ENCODE data around the gene GLRX5. TPM values are rescaled to one million over a fixed set of nuclear protein-coding genes. Genes with fewer than 3 reads are reported as not detected.

GLRX5 gene
- total RNA-seq, 1 experiment from 2014 or later = 60.1 TPM

DNA sequence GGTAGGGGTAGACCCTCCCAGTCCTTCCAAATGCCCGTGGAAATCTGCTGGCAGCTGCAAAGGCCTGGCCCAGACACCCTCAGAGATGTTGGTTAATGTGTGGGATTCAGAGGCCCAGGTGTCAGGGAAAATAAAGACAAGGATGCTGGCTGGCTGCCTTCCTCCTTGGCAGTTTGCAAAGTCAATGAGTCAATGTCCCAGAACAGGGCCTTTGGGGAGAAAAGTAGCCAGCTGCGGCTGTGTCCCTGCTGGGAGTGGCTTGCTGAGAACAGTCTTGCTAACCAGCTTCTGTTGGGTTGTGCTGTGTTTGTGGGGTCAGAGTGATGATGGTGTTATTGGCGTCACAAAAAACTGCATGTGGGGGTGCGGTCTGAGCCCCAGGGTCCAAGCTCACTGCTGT lies 29.2 kb downstream of the GLRX5 start:
- H3K9me2 ChIP-seq (ENCODE audit: insufficient read depth) = no peaks in the 10 kb centered on the region
- no peaks in the 10 kb centered on the region for H3K4me1 ChIP-seq (ENCODE audit: control insufficient read depth in 1 of 2, insufficient read depth in 2 of 2, low read length in 2 of 2)
- no peak overlapping the region for H2AFZ ChIP-seq (ENCODE audit: low read depth, low read length, poor library complexity, severe bottlenecking)
- no peak for ATAC-seq
- ChIA-PET POLR2A (no interaction called here), CTCF (interaction anchor here (1.1 kb wide), 1 partner anchor 210 kb away, joined by 3 read pairs; no protein-coding TSS in a partner anchor), RAD21 (ENCODE audit: low non-redundant PET in 1 of 2, low total read pairs in 2 of 2, uncharacterized antibody in 2 of 2, unreplicated experiment in 2 of 2) (no interaction called here)
- no TSS peak for BruUV-seq (replicated peaks)
- no peak overlapping the region for H3K27ac ChIP-seq (ENCODE audit: low read depth, low read length)
- TF ChIP-seq POLR2AphosphoS5 (IDR thresholded peaks at IDR 0.05; ENCODE audit: low read depth, low read length) (no peak), CBX3 (IDR thresholded peaks at IDR 0.05; ENCODE audit: low read depth) (no peak), POLR2A (IDR thresholded peaks at IDR 0.05; ENCODE audit: borderline replicate concordance, extremely low read depth, insufficient read depth, insufficient read length) (no peak), RAD21 (IDR thresholded peaks at IDR 0.05; ENCODE audit: low read depth) (no peak), EGR1 (IDR thresholded peaks at IDR 0.05; ENCODE audit: low read depth) (no peak), CEBPB (IDR thresholded peaks at IDR 0.05; ENCODE audit: low read depth) (no peak), EZH2phosphoT487 (IDR thresholded peaks at IDR 0.05; ENCODE audit: borderline replicate concordance) (no peak), YY1 (IDR thresholded peaks at IDR 0.05; ENCODE audit: extremely low read depth, insufficient replicate concordance, low read depth, low read length) (no peak), TCF7L2 (IDR thresholded peaks at IDR 0.05; ENCODE audit: borderline replicate concordance, extremely low read depth, insufficient read depth, insufficient read length) (no peak), FOSL1 (IDR thresholded peaks at IDR 0.05; ENCODE audit: low read depth) (no peak), ZFX (IDR thresholded peaks at IDR 0.05) (no peak), ZNF274 (IDR thresholded peaks at IDR 0.05; ENCODE audit: low read depth, low read length) (no peak), SRF (IDR thresholded peaks at IDR 0.05; ENCODE audit: low read depth) (no peak), SP1 (IDR thresholded peaks at IDR 0.05; ENCODE audit: low read depth) (no peak)
- TF ChIP-seq, protein P1, sequence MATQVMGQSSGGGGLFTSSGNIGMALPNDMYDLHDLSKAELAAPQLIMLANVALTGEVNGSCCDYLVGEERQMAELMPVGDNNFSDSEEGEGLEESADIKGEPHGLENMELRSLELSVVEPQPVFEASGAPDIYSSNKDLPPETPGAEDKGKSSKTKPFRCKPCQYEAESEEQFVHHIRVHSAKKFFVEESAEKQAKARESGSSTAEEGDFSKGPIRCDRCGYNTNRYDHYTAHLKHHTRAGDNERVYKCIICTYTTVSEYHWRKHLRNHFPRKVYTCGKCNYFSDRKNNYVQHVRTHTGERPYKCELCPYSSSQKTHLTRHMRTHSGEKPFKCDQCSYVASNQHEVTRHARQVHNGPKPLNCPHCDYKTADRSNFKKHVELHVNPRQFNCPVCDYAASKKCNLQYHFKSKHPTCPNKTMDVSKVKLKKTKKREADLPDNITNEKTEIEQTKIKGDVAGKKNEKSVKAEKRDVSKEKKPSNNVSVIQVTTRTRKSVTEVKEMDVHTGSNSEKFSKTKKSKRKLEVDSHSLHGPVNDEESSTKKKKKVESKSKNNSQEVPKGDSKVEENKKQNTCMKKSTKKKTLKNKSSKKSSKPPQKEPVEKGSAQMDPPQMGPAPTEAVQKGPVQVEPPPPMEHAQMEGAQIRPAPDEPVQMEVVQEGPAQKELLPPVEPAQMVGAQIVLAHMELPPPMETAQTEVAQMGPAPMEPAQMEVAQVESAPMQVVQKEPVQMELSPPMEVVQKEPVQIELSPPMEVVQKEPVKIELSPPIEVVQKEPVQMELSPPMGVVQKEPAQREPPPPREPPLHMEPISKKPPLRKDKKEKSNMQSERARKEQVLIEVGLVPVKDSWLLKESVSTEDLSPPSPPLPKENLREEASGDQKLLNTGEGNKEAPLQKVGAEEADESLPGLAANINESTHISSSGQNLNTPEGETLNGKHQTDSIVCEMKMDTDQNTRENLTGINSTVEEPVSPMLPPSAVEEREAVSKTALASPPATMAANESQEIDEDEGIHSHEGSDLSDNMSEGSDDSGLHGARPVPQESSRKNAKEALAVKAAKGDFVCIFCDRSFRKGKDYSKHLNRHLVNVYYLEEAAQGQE (IDR thresholded peaks at IDR 0.05; ENCODE audit: low read depth) = no peak
- TF ChIP-seq, protein P2, sequence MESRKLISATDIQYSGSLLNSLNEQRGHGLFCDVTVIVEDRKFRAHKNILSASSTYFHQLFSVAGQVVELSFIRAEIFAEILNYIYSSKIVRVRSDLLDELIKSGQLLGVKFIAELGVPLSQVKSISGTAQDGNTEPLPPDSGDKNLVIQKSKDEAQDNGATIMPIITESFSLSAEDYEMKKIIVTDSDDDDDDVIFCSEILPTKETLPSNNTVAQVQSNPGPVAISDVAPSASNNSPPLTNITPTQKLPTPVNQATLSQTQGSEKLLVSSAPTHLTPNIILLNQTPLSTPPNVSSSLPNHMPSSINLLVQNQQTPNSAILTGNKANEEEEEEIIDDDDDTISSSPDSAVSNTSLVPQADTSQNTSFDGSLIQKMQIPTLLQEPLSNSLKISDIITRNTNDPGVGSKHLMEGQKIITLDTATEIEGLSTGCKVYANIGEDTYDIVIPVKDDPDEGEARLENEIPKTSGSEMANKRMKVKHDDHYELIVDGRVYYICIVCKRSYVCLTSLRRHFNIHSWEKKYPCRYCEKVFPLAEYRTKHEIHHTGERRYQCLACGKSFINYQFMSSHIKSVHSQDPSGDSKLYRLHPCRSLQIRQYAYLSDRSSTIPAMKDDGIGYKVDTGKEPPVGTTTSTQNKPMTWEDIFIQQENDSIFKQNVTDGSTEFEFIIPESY (IDR thresholded peaks at IDR 0.05; ENCODE audit: extremely low read depth, insufficient replicate concordance, low read length) = no peak
- TF ChIP-seq, protein P3, sequence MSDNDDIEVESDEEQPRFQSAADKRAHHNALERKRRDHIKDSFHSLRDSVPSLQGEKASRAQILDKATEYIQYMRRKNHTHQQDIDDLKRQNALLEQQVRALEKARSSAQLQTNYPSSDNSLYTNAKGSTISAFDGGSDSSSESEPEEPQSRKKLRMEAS (IDR thresholded peaks at IDR 0.05) = no peak
- TF ChIP-seq, protein P4, sequence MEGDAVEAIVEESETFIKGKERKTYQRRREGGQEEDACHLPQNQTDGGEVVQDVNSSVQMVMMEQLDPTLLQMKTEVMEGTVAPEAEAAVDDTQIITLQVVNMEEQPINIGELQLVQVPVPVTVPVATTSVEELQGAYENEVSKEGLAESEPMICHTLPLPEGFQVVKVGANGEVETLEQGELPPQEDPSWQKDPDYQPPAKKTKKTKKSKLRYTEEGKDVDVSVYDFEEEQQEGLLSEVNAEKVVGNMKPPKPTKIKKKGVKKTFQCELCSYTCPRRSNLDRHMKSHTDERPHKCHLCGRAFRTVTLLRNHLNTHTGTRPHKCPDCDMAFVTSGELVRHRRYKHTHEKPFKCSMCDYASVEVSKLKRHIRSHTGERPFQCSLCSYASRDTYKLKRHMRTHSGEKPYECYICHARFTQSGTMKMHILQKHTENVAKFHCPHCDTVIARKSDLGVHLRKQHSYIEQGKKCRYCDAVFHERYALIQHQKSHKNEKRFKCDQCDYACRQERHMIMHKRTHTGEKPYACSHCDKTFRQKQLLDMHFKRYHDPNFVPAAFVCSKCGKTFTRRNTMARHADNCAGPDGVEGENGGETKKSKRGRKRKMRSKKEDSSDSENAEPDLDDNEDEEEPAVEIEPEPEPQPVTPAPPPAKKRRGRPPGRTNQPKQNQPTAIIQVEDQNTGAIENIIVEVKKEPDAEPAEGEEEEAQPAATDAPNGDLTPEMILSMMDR (IDR thresholded peaks at IDR 0.05 in 2 of 3, conservative IDR thresholded peaks at IDR 0.05 in 1 of 3; ENCODE audit: borderline replicate concordance in 1 of 3, insufficient read depth in 1 of 3, low read depth in 2 of 3, low read length in 2 of 3) = no peak
- H3K4me2 ChIP-seq (ENCODE audit: low read length) = no peak overlapping the region
- no peaks in the 10 kb centered on the region for H3K36me3 ChIP-seq (ENCODE audit: control insufficient read depth in 1 of 2, insufficient read depth in 2 of 2, low read length in 2 of 2)
- no peak overlapping the region for H3K9ac ChIP-seq (ENCODE audit: low read length)
- H4K20me1 ChIP-seq (ENCODE audit: insufficient read depth) = no peaks in the 10 kb centered on the region
- no peaks in the 10 kb centered on the region for H3K9me3 ChIP-seq (ENCODE audit: control insufficient read depth in 1 of 2, insufficient read depth in 1 of 2, low read depth in 1 of 2, low read length in 2 of 2)
- H3K4me3 ChIP-seq (replicated peaks in 1 of 2; ENCODE audit: low read depth in 1 of 2, low read length in 2 of 2) = no peak overlapping the region
- H3K27me3 ChIP-seq (ENCODE audit: insufficient read depth, low read length) = peaks cover 10% of the 10 kb centered on the region
- no peaks in the 10 kb centered on the region for H3K79me2 ChIP-seq (ENCODE audit: insufficient read depth, low read length)
- intact Hi-C loops (cut with micrococcal nuclease) = loop anchor here (5.0 kb wide), 2 partner anchors 333 to 713 kb away; no protein-coding TSS in a partner anchor
- no peak for DNase-seq (ENCODE audit: low read depth, low spot score)
